HG02870 (cell line): ENCODE measurements around the gene PRKCZ.
"Not testable (repeated sequence)": the region's sequence is repeated elsewhere in the genome, so short reads cannot be mapped to it uniquely, and the experiment has no call there.

Experiments used
- ATAC-seq: cut with Tn5 transposase; IDR thresholded peaks from one replicate; pipeline ENCODE4 v1.9.1; 2021; ENCODE audit warnings: mild to moderate bottlenecking, moderate library complexity; ENCODE audit not compliant: unreplicated experiment

PRKCZ gene

DNA sequence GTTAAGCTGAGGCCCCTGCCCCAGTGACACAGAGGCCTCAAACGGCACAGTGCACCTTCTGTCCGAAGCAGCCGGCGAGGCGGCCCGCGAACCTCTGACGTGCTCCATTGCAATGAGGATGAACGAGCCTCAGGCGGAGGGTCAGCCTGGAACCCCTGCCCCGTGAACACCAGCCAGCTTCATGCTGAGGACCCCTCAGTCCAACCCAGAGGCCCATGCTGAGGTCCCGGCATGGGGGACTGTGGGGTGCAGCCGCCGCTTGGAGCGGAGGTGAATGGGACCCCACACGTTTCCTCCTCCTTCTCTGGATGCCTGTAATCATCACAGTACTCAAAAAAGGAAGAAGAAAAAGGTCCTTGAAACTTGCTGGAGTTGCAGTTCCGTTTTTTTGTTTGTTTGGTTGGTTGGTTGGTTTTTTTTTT, 62.1 kb downstream of the PRKCZ start:
- ATAC-seq = no peak

GRCh38 chr1:2113620-2114135, 63.5 kb downstream of the PRKCZ start:
- ATAC-seq = no peak

- ATAC-seq = not testable (repeated sequence)
Observed at GRCh38 chr1:2114635-2115007, 64.4 kb downstream of the PRKCZ start.

DNA sequence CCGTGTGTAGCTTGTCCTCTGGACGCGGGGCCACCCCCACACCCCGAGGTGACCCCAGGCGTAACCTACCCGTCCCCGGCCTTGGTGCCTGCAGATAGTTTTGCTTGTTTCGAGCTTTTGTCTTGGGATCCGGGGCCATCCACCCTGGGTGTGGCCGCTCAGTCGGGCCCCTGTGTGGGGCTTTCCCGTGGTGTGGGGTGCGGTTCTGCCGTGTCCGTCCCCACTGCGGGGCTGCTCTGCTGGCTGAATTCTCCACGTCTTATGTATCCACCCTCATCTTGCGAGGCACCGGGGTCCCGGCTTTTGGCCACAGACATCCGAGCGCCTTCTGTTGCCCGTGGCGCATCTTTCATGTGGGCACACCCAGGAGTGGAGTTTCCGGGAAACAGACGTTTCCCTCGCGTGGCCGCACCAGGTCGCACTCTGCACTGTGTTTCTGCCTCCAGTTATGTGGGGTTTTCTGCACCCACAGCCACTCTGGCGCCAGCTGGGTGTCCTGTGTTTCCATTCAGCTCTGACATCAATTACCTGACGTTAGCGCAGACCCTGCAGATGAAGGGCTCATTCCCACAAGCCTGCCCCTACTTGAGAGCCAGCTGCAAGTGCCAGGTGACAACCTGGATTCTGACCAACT, 64.9 kb downstream of the PRKCZ start:
- ATAC-seq = no peak

DNA sequence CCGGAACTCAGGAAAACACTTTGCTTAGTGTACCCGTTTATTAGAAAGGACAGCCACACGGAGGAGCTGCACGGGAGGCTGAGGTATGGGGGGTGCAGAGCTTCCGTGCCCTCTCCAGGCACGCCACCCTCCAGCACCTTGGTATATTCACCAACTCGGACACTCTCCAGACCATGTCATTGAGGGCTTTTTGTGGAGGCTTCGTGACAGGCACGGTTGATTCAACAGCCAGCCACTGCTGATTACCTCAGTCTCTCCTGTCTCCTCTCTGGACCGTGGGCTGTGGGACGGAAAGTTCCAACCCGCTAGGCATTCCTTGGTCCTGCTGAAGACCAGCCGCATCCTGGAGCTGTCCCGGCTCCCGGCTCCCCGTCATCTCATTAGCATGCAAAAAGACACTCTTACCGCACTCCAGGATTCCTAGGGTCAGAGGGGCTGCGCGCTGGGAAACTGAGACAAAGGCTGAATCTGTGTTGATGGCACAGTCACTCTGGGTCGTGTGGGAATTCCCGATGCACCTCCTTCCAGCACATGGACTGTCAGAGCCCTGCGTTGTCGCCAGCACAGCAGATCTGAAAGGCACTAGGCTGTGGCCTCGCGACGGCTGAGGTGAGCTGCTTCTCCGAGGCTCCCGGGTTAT, 65.6 kb downstream of the PRKCZ start:
- no peak for ATAC-seq

DNA sequence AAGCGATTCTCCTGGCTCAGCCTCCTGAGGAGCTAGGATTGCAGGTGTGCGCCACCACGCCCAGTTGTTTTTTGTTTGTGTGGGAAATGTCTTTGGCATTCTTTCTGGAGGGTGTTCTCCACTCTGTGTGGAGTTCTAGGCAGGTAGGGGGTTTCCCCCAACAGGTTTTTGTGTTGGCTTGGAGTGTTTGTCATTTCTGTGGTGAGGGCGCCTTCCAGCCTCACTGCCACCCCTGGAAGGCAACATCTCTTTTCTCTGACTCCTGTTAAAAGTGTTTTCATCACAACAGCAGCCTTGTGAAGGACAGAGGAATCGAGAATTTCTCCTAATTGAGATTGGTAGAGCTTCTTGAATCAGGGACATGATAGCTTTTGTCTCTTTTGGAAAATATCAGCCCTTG, 69.7 kb downstream of the PRKCZ start:
- ATAC-seq = no peak

DNA sequence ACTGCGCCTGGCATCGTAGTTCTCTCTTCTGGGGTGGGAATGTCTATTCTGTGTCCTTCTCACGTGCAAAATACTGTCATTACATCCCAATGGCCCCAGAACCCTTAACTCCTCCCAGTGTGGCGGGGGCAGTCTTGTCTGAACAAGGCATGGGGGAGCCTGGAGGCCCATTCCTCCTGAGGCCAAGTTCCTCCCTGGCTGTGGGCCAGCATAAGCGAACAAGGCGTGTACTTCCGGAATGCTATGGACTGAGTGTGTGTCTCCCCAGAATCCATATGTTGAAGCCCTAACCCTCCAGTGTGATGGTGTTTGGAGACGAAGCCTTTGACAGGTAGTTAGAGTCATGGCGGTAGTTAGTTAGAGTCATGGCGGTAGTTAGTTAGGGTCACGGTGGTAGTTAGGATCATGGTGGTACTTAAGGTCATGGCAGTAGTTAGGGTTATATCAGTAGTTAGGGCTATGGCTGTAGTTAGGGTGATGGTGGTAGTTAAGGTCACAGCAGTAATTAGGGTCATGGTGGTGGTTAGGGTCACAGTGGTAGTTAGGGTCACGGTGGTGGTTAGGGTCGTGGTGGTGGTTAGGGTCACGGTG, 71.0 kb downstream of the PRKCZ start:
- ATAC-seq = no peak

DNA sequence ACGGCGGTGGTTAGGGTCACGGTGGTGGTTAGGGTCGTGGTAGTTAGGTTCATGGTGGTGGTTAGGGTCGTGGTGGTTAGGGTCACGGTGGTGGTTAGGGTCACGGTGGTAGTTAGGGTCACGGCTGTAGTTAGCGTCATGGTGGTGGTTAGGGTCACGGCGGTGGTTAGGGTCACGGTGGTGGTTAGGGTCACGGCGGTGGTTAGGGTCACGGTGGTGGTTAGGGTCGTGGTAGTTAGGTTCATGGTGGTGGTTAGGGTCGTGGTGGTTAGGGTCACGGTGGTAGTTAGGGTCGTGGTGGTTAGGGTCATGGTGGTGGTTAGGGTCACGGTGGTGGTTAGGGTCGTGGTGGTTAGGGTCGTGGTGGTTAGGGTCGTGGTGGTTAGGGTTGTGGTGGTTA, 71.6 kb downstream of the PRKCZ start:
- not testable (repeated sequence) for ATAC-seq

DNA sequence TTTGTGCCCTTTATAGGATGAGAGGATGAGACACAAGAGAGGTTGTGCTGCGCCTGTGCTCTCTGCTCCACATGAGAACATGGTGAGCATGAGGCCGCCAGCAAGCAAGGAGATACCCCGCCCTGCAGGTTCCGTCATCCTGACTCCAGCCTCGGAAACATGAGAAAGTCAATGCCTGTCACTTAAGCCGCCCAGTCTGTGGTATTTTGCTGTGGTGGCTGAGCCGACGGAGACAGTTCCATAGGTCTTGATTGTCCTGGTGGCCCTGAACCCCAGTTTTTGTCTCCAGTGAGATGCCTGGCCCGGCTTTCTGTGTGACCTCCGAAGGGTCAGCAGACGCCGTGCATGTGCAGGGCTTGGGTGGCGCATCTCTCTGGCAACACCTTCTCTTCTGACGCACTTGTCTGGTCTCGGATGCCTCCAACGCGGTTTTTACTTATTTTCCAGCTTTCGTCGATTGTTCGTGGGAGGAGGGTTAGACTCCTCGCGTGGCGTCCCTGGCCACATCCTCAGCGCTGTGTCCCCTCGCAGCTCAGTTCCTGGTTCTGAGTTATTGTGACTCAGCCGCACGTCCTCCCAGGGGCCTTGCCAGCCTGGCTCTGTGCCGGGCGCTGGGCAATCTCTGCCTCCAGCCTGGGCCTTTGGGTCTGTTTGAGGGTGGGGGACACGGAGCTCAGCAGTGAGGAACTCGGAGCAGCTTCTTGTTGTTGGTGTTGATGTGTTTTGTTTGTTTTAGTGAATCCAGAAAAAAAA, 74.4 kb downstream of the PRKCZ start:
- no peak for ATAC-seq

- ATAC-seq = no peak
Observed at GRCh38 chr1:2125350-2126211, 75.4 kb downstream of the PRKCZ start.

GRCh38 chr1:2126331-2127186, 76.3 kb downstream of the PRKCZ start:
- ATAC-seq = no peak

DNA sequence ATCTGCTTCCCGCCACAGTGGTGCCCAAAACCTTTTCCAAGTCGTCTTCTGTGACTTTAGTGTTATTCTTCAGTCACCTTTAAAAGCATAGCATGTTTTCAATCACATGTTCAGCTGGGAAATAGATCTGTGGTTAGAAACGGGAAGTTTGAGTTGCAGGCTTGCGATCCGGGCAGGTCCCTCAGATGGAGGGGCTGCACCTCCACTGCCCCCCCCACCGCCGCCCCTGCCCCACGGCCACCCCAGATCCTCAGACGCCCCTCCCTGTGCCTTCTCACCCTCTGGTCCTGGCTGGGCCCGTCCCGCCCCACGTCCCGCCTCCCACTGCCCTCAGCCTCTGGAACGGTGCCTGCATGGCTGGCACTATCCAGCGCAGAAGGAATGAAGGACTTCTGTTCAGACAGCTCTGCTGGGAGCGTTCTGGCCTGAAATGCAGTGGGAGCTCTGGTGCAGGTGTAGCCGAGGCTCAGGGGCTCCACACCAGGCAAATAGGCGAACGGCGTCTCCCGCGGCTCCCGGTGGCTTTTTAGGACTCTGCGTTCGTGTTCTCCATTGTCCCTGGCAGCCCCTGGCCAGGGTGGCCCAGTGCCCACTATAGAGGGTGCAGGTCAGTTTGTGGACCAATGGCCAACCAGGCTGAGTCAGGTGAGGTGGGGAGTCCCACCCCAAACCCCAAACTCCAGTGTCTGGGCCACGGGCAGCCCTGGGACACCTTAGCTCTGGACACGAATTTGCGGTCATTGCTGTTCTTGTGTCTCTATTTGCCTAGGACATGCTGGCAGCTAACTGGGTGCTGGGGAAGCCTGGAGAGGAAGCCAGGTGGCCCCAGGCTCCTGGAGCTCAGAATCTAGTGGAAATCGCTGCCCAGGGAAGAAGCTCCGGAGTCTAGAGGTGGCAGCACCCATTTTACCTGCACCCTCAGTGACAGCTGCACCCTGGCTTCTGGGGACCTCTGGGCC, 77.3 kb downstream of the PRKCZ start:
- ATAC-seq = no peak

GRCh38 chr1:2128189-2128901, 78.1 kb downstream of the PRKCZ start:
- ATAC-seq = no peak

DNA sequence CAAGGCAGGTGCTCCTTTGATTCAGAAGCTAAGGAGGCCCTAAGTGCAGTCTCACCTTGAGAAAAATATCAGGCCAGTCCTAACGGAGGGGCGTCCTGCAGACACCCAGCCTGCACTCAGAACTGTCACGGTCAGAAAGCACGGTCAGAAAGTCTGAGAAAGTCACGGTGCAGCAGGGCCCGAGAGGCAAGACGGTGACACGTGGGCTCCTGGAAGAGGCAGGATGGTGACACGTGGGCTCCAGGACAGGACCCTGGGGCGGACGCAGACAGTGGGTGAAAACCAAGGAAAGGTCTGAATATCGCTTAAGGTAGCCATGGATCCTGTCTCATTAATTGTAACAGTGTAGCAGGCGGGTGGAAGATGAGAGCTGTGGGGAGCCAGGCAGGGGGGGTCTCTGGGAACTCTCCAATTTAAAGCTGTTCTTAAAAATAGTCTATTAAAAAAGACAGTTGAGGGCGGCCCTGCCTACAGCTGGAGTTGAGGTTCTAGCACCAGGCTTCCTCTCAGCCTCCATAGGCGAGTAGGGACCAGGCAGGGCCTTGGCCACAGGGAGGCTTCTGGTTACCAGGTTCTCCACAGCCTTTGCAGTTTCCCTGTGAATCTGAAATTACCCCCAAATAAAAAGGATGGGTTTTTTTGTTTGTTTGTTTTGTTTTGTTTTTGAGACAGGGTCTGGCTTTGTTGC, 79.2 kb downstream of the PRKCZ start:
- ATAC-seq = no peak

DNA sequence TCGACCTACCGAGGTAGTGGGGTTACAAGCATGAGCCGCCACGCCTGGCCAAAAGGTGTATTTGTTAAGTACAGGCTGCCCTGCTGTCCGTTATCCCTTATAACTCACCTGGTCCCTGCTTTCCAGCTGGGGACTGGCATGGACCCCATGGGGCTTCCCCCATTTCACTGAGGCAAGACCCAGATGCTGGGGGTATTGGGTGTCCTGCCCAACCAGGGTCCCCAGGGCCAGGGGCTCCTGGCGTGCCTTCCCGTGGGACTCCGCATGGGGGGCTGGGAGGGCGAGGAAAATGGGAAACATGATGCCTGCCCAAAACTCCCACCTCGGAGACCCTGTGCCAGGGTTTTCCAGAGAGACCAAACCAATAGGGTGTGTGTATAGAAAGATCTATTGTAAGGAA, 79.9 kb downstream of the PRKCZ start:
- no peak for ATAC-seq

DNA sequence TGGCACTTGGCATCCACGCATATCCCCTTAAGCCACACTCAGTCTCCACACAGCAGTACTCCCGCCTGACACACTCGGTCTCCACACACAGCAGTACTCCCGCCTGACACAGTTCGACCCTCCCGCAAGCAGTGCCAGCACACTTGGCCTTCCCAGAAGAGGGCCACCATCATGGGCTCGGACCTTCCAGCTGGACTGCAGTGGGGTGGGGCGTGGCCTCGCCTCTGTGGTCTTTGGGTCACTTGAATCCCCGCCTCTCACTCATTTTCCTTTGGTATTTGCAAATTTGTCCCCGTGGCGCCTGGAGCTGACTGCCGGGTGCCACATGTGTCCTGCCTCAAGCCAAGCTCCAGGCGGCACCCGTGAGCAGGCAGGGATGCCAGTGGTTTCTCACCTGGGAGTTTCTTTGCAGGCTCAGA, 80.7 kb downstream of the PRKCZ start:
- ATAC-seq = no peak
